ENCODE results near the gene CD59.

CD59 gene

DNA sequence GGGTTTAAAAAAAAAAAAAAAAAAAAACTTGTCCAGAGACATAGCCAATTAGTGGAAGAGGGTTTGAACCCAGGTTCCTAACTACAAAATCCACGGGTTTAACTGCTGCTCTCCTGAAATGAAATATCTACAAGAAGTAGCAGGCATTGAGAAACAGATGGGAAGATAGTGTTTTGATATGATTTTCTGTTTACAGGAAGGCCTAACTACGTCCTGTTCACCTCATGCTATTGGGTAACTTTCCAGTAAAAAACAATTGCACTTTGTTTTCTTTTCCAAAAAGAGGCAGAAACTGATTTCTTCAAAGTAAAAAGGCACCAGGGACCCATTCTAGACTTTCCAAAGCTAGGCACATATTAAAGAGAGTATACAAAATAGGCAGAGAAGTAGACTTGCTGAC is 29.7 kb downstream of the CD59 start:
- no peaks in the 10 kb centered on the region for H4K20me1 ChIP-seq (ENCODE audit: insufficient read depth, low read length)
- peaks cover 37% of the 10 kb centered on the region for H3F3A ChIP-seq (ENCODE audit: insufficient read depth, low read length)
- no peaks in the 10 kb centered on the region for H3K9me3 ChIP-seq (replicated peaks; ENCODE audit: insufficient read depth, low read length)
- H3K4me1 ChIP-seq (ENCODE audit: low read length), result peaks cover 44% of the 10 kb centered on the region
- no peak overlapping the region for H3K4me3 ChIP-seq (ENCODE audit: low read length)
- no peaks in the 10 kb centered on the region for H3K9me2 ChIP-seq (replicated peaks; ENCODE audit: insufficient read depth, low read length)
- TF ChIP-seq EZH2 (optimal IDR thresholded peaks at IDR 0.05; ENCODE audit: low read depth, low read length), result no peak
- TF ChIP-seq, protein P1, sequence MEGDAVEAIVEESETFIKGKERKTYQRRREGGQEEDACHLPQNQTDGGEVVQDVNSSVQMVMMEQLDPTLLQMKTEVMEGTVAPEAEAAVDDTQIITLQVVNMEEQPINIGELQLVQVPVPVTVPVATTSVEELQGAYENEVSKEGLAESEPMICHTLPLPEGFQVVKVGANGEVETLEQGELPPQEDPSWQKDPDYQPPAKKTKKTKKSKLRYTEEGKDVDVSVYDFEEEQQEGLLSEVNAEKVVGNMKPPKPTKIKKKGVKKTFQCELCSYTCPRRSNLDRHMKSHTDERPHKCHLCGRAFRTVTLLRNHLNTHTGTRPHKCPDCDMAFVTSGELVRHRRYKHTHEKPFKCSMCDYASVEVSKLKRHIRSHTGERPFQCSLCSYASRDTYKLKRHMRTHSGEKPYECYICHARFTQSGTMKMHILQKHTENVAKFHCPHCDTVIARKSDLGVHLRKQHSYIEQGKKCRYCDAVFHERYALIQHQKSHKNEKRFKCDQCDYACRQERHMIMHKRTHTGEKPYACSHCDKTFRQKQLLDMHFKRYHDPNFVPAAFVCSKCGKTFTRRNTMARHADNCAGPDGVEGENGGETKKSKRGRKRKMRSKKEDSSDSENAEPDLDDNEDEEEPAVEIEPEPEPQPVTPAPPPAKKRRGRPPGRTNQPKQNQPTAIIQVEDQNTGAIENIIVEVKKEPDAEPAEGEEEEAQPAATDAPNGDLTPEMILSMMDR (IDR thresholded peaks at IDR 0.05; ENCODE audit: low read length), result no peak
- no peak for TF ChIP-seq EZH2phosphoT487 (IDR thresholded peaks at IDR 0.05; ENCODE audit: low read length)
- no peak overlapping the region for H3K9ac ChIP-seq (ENCODE audit: low read length)
- H3K79me2 ChIP-seq (ENCODE audit: low read length), result peaks cover 47% of the 10 kb centered on the region
- H3K4me2 ChIP-seq (ENCODE audit: low read depth, low read length), result no peak overlapping the region
- H2AFZ ChIP-seq (ENCODE audit: low read length), result no peak overlapping the region
- no peaks in the 10 kb centered on the region for H3K27me3 ChIP-seq (replicated peaks; ENCODE audit: insufficient read depth, low read length)
- no peak overlapping the region for H3K27ac ChIP-seq (ENCODE audit: low read length)
- DNase-seq, result no peak
- H3K36me3 ChIP-seq (replicated peaks; ENCODE audit: insufficient read depth, low read length), result peaks cover 5% of the 10 kb centered on the region; the same call in 1 of the 2 replicates

DNA sequence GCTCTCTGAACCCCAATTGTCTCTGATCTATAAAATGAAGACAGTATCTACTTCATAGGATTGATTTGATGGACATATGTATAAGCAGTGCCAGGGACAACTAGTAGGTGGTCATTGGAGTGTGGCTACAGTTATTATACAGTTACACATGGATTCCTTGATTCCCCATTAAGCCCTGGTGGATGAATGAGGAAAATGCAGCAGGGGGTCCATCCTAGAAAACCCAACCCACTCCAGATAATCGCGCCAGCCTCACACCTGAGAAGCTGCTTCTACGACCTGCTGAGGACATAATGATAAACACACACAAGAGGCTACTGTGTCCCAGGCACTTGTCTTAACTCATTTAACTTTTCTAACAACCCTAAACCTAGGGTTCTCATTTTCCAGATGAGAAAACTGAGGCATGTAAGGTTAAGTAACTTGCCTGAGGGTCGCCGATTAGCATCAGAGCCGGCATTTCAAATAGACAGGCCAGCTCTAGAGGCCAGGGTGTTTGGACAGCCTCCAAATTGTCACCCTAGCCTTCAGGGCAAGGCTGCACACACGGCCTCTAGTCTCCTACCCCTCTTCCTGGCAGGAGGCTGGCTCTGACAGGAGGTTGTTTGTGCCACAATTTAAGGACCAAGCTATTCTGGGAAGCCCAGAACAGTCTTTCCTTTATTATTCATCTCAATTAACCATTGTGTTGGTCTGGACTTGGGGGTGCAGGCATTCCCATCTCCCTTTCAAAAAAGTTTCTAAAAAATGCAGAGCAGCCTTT is 31.8 kb downstream of the CD59 start:
- no peaks in the 10 kb centered on the region for H3K27me3 ChIP-seq (replicated peaks; ENCODE audit: insufficient read depth, low read length)
- H3K9me3 ChIP-seq (replicated peaks; ENCODE audit: insufficient read depth, low read length), result no peaks in the 10 kb centered on the region
- H3K4me1 ChIP-seq (ENCODE audit: low read length), result peaks cover 40% of the 10 kb centered on the region
- no peak overlapping the region for H3K27ac ChIP-seq (ENCODE audit: low read length)
- peaks cover 33% of the 10 kb centered on the region for H3K79me2 ChIP-seq (ENCODE audit: low read length)
- no peak overlapping the region for H3K4me2 ChIP-seq (ENCODE audit: low read depth, low read length)
- TF ChIP-seq EZH2 (optimal IDR thresholded peaks at IDR 0.05; ENCODE audit: low read depth, low read length) (no peak), EZH2phosphoT487 (IDR thresholded peaks at IDR 0.05; ENCODE audit: low read length) (no peak)
- TF ChIP-seq, protein P1 (IDR thresholded peaks at IDR 0.05; ENCODE audit: low read length), result no peak
- no peaks in the 10 kb centered on the region for H4K20me1 ChIP-seq (ENCODE audit: insufficient read depth, low read length)
- H2AFZ ChIP-seq (ENCODE audit: low read length), result no peak overlapping the region
- no peaks in the 10 kb centered on the region for H3K9me2 ChIP-seq (replicated peaks; ENCODE audit: insufficient read depth, low read length)
- H3F3A ChIP-seq (ENCODE audit: insufficient read depth, low read length), result peaks cover 34% of the 10 kb centered on the region
- no peak overlapping the region for H3K9ac ChIP-seq (ENCODE audit: low read length)
- H3K4me3 ChIP-seq (ENCODE audit: low read length), result no peak overlapping the region
- no peak for DNase-seq
- H3K36me3 ChIP-seq (replicated peaks; ENCODE audit: insufficient read depth, low read length), result peaks cover 5% of the 10 kb centered on the region; the same call in 1 of the 2 replicates

DNA sequence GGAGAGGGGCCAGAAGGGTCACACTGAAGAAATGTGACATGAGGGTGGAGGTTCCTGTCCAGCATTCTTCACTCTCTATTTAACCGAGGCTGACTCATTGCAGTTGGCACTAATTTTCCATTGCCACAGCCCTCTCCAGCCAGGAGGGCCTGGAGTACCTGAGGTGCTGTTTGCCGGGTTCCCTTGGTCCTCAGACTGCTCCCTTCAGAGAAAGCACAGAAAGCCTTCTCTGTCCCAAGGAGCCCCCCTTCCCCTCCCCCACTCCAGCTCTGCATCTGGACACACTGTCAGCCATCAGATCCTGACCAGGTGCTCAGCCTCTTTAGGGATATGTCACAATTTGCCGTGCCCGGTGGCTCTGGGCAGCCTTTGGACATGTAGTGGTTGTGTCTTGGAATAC is 32.4 kb downstream of the CD59 start:
- no peak overlapping the region for H3K4me2 ChIP-seq (ENCODE audit: low read depth, low read length)

More for the DNA sequence above, 32.4 kb downstream of the CD59 start:
- Histone ChIP-seq H3K9me3 (replicated peaks; ENCODE audit: insufficient read depth, low read length) (no peaks in the 10 kb centered on the region), H3K27ac (ENCODE audit: low read length) (no peak overlapping the region), H2AFZ (ENCODE audit: low read length) (no peak overlapping the region), H3K27me3 (replicated peaks; ENCODE audit: insufficient read depth, low read length) (no peaks in the 10 kb centered on the region), H3F3A (ENCODE audit: insufficient read depth, low read length) (peaks cover 28% of the 10 kb centered on the region), H3K36me3 (replicated peaks; ENCODE audit: insufficient read depth, low read length) (peaks cover 5% of the 10 kb centered on the region; the same call in 1 of the 2 replicates), H4K20me1 (ENCODE audit: insufficient read depth, low read length) (no peaks in the 10 kb centered on the region), H3K4me1 (ENCODE audit: low read length) (peaks cover 34% of the 10 kb centered on the region), H3K4me3 (ENCODE audit: low read length) (no peak overlapping the region), H3K9ac (ENCODE audit: low read length) (no peak overlapping the region), H3K79me2 (ENCODE audit: low read length) (peaks cover 32% of the 10 kb centered on the region), H3K9me2 (replicated peaks; ENCODE audit: insufficient read depth, low read length) (no peaks in the 10 kb centered on the region)
- TF ChIP-seq EZH2 (optimal IDR thresholded peaks at IDR 0.05; ENCODE audit: low read depth, low read length) (no peak), EZH2phosphoT487 (IDR thresholded peaks at IDR 0.05; ENCODE audit: low read length) (no peak)
- TF ChIP-seq, protein P1 (IDR thresholded peaks at IDR 0.05; ENCODE audit: low read length), result no peak
- DNase-seq, result no peak
